ENCODE measurements around the gene KCTD8.

The KCTD8 gene

DNA sequence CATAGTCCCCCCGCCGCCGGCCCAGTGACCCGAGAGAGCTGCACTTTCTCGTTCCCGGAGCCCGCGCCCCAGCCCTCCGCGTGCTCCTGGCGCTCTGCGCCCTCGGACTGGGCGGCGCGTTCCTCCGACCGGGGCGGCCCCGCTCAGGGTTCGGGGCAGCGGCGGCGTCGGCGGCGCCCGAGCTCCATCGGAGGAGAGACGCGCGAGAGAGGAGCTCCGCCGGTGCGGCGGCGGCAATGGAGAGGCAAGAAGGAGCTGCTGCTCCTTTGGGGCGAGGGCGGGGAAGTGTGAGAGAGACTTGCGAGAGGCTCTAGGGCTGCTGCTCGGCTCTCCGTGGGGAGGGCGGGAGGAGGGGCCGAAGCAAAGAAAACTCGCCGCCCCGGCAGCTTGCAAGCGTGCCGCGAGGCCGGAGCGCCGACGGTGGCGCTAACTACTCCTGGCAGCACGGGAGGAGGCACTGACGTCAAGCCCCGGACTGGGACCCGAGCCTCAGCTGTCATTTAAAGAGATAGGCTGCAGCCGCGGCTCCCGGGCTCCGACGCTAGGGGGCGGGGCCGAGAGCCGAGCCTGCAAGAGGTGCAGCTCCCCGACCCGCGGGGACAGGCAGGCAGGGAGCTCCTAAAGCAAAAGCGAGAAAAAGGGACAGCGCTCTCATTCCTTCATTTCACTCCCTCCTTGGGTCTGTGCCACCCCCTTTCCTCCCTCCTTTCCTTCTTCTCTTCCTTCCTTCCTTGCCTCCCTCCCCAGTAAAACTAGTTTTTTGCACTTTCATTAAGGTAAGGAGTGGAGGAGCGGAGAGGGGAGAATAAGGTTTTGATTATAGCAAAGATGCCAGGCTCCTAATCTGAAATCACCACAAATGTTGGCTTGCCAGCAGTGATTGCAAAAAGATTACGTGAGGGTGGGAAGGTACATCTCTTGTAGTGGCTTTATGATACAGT lies at the start of gene KCTD8:
Gene KCTD8, minus strand, starts transcription at position 289 of the 941 bp plus-strand sequence.
- peak; percentile 65 for DNase-seq

DNA sequence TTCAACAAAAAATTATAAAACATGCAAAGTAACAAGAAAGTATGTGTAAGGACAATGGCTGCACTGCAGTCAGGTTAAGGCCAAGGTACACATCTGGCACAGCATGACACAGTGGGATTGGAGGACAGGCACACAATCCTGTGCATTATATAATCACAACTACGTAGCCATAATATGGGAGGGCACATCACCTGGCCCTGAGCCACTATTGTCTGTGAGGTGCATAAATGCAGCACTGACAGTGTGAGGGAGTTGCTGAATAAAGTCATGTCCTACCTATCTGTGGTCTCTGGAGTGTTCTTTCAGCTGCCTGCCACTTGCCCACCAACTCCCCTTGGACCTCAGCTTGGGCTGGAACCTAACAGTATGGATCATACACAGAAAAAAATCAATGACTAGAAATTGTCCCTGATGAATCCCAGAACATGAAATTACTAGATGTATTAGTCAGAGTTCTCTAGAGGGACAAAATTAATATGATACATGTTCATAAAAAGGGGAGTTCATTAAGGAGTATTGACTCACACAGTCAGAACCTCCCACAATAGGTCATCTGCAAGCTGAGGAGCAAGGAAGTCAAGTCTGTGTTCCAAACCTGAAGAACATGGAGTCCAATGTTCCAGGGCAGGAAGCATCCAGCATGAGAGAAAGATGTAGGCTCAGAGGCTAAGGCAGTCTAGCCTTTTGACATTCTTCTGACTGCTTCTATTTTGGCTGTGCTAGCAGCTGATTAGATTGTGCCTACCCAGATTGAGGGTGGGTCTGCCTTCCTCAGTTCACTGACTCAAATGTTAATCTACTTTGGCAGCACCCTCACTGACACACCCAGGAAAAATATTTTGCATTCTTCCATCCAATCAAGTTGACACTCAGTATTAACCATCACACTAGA lies 46.4 kb upstream of the KCTD8 start:
- DNase-seq, result no peak

DNA sequence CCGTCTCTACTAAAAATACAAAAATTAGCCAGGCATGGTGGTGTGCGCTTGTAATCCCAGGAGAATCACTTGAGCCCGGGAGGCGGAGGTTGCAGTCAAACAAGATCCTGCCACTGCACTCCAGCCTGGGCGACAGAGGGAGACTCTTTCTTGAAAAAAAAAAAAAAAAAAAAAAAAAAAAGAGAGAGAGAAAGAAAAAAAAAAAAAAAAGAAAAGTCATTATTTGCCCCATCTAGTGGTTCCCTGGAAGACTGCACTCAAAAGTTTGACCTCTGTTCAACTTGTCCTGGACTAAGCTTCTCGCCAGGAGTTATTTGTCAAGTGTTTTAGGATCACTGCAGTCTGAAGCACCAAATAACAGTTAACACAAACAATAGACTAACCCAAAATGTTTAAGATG lies 45.3 kb upstream of the KCTD8 start:
- no peak for DNase-seq

DNA sequence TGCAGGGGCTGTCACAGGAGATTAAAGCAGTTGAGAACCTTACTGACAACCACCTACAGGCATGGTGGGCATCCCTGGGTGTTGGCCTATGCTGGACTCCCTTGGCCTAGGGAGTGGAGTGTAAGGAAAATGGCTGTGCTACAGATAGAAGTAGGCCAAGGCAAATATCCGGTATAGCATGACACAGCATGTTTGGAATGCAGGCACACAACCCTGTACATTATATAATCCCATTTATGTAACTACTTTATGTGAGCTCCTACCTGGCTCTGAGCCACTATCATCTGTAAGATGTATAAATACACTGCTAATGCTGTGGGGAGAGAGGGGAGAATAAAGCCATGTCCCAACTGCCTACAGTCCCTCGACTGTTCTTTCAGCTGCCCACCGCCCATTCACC lies 38.7 kb upstream of the KCTD8 start:
- DNase-seq, result no peak

DNA sequence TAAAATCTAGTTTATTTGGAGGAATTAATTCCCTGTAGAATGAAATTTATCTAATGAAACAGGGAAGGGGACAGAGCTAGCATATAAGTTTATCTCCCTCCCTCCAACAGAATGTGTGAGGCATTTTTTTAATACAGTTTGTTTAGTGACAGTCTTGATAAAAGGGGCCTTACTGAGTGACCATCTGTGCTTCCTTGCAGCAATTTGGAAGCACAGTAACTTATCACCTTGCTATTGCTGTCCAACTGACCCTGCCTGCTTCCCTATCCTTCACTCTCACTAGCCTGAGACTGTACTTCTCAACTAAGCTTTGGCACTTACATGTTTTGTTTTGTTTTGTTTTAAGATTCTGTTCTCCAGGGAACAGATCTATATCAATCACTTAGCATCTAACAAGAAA lies 31.1 kb upstream of the KCTD8 start:
- DNase-seq, result no peak

DNA sequence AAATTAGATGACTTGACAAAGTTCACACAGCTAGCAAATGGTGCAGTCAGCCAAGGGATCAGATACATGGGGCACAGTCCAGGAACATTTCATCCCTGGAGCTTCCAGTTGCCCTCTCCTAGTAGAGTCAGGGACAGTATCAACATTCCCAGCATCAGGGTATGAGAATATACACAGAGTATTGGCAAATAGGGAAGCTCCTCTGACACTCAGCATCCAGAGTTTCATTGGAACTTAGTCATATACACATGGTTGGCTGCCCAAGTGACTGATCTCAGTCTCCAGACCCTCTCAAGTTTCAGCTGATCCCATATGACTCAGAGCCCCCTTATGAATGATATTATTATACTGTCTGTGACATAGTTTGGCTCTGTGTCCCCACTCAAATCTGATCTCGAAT lies 13.7 kb upstream of the KCTD8 start:
- DNase-seq, result no peak

DNA sequence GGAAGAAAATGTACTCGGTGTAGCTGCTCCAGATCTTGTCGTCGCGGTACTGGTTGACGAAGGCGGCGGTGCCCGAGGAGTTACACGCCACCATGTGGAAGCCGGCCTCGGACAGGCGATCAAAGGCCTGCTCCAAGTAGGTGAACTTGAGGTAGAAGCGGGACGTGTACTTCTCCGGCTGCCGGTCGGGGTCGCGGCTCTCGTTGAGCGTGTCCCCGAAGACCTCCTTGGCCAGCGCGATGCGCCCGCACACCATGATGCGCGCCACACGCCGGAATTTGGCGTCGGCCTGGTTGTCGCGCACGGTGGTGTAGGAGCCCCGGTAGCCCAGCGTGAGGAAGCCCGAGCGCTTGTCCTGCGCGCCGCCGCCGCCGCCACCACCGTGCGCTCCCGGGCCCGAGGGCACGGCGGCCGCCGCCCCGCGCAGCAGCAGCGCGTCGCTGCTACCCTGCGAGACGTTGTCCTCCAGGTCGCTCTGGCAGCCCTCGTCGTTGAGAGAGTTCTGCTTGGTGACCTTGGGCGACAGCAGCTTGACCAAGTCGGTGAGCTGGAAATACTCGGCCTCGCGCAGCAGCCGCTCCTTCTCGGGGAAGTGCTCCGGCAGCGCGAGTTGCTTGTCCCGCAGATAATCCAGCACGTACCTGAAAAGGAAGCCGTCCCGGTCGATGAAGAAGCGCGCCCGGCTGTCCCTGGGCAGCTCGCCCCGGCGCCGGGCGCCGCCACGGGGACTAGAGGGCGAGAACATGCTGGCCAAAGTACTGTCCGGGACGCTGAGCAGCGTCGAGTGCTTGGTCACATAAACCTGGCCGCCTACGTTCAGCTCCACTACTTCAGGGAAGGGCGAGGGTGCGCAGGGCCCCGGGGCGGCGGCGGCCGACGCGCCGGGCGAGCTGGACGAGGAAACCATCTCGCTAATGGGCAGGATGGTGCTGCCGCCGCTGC lies 775 bp downstream of the KCTD8 start:
- peak; percentile 19 for DNase-seq

DNA sequence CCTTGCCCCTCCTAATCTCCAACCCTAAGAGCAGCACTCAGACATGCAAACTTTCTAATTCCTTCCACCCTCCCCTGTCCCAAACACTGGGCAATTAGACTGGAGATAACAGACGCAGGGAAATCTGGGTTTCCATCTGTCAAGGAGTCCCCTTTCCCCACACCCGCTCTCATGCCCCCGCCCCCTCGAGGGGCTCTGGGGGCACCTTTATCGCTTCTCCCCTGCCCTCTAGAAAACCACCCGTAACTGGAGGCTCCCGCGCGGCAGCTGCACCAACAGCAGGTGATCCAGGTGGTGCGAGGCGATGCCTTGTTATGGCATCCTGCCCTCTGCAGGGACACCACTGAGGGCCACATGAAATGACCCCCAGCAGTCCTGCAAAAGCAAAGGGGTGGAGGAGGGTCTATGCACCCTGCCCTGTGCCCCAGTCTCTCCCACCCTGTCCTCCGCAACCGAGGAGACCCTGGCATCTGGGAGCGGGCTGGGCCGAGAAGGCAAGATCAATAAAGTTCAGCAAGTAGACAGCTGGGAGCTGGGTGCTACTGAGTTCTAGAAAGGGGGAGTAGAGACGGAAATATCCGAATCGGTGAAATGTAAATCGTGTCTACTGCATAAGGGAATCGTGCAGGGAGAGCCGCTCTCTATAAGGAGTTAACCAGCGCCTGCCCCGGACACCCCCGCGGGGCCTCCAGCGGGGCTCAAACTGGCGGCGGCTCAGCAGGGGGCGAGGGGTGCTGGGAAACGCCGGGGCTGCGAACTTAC lies 1.6 kb downstream of the KCTD8 start:
- peak; percentile 19 for DNase-seq

DNA sequence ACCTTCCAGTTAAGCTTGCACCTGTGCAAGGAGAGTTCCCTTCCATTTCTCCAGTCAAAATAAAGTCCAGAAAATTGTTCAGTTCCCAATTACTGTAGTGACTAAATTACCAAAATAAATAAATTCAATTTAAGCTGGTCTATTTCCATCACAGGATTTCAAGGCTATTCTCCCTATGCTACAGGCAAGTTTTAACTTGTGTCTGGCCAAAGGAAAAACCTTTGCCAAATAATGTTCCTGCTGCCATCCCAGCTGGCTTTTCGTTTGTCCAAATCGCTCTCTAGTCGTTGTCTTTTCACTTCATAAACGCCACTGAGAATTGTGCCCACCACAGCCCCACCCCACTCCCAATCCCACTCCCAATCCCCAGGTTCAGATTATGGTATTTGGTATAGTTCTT lies 2.4 kb downstream of the KCTD8 start:
- DNase-seq, result no peak

DNA sequence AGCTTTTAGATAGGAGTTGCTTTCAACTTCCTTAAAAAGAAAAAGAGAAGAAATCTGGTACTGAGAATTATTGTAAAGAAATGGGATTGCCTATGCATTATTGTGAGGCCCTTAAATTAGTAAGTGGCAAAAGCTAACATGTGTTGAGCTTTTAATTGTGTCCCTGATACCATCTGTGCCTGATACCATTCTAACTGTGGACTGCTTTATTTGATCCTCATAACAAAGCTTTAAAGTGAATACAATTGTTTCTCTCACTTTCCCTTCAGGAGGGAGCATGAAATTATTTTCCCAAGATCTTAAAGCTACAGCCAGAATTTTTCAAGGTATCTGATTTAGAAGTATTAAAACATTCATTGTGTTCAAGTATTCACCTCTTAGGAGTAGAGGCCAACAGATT lies 9.9 kb downstream of the KCTD8 start:
- DNase-seq, result no peak

DNA sequence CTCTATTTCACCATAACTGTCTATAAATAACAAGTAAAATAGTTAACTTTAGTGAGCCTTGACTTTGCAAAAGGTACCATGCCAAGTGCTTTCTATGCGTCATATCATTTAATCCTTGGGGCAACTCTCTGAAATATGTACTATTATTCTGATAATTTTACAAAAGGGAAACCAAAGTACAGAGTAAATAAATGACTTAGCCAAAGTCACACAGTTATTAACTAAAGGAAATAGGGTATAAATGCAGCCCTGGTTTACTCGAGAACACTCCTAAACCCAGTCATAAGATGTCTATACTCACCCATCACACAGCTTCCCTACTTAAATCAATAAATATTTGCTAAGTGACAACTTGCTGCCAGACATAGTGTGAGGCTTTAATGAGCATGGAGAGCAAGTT lies 14.4 kb downstream of the KCTD8 start:
- no peak for DNase-seq

DNA sequence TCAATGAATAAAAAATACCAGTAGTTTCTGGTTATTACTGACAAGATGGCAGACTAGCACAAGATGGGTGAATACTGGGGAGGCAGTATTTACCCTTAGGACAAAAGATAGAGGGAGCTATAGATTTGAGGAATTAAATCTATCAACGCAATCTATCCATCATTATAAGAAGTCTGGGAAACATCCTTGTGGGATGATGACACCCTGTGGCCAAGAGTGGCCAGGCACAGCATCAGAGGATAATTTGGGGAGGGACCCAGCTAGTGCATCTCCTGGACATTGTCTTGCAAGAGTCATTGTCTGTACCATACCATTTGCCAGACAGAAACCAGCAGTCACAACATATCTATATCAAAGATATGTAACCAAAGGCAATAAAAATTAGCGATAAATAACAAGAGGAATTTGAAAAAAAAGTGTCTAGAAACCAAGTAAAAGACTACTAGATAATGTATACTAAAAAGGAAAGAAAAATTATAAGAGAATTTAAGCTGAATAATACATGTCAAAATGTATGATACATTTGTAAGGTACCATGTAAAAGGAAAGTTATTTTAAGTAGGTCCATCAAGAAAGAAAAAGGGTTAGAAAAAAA lies 22.9 kb downstream of the KCTD8 start:
- no peak for DNase-seq

DNA sequence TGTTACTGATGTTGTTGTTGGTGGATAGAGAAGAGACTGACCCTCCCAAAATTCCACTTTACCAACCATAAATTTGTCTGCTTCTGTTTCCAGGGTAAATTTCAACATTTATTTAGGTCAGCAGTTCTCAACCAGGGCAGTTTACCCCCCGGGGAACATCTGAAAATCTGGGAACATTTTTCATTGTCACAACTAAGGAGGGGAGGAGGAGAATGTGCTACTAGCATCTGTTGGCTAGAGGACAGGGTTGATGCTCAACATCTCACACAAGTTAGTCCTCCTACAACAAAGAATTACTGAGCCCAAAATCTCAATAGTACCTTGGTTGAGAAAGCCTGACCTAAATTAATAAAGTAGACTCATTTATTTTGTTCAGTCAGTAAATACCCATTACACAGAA lies 25.7 kb downstream of the KCTD8 start:
- no peak for DNase-seq

DNA sequence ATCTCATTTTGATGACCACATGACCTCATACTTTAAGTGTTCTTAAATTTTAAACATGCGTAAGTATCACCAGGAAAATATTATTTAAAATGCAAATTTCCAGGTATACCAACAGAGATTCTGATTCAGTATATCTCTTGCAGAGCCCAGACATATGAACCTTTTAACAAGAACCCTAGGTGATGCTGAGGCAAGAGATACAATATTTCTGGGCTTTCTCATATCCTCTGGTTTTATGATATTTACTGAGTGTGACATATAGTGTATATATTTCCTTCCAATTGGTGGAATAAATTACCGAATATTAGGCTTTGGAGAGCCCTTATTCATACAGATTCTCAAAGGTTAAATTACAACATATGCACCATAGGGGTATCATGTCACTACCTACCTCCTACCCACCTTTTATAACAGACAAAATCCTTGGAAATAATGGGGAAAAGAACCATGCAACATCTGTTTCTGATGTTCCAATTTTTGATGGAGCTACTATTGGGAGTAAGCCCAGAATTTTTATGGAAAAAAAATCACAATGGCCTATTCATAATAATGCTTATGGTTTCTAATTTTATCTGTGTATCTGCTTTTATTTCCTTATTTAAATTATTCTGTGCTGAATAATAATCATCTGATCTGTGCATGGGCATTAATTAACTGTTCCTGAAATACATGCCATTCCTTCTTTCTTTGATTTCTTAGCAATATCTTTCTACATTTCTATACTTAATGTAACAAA lies 27.1 kb downstream of the KCTD8 start:
- DNase-seq, result no peak

DNA sequence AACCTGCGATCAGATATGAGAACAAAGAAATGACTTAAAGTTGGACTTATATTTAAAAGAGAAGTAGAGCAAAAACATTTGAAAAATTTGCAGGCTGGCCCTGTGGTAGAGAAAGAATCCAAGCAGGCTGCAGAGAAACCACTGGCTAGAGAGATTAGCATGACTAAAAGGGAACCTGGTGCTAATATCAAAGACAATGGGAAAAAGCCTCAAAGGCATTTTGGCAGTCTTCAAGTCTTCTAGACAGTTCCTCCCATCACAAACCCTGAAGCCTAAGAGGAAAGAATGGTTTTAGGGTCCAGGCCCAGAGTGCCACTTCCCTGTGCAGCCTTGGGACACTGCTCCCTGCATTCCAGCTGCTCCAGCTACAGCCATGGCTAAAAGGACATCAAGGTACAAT lies 33.4 kb downstream of the KCTD8 start:
- no peak for DNase-seq

DNA sequence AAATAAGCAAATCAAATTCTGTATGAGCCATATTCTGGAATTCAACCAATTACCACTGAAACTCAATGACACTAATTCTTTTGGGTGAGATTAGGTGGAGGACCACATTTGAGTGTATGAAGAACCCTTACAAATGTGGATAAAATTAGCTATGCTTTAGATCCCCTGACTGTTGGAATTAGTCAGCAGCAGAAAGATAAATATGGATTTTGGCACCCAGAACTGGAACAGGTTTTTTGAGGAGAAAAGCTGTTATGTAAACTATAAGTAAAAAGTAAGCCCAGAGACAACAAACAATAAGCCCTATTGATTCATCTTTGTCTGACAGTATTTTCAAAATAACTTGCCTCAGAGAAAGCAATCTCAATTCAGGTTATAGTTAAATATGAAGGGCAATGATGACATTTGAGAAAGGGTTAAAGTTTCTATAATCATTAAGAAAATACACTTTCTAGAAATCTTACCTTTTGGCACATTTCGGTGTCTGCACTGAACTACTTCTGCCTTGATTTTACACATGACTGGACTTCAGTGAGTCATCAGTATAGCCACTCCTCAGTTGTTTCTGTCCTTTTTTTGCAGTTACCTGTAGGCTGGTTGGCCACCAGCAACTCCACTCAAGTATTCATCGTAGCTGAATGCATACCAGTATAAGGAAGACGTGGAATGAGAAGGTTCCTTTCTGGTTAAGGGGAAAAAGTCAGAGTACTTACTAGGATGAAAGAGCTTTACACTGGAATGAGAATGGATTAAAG lies 80.0 kb downstream of the KCTD8 start:
- no peak for DNase-seq

DNA sequence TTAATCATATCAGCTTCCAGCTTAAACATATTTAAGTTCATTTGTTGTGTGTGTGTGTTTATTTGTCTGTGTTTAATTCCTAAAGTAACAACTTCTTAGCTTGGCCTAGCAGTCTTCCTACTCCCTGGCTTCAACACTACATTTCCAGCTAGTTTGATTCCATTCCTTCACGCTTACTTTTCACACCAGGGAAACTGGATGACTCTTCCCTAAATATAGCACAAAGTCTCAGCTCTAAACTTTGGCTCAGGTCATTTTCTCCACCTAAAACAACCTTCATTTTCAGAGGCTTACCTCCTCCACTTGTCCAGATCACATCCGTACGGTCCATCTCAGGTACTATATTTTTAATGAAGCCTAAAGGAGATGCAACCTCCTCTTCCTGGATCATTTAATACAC lies 94.4 kb downstream of the KCTD8 start:
- no peak for DNase-seq

DNA sequence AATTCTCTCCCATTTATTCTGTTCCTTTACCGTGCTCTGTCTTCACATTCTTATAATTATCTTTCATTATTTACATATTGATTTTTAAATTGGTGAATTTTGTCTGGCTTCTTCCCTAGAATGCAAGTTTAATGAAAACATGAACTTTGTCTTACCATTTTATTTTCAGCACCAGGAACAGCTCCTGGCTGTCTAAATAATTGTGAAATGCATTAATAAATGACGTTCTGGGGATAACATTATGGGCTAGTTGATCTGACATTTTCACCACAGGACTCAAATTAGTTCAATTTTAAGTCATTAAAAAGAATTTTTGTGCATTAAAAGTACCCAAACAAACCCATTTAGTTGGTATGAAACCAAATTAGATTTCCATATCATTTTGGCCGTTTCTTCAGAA lies 97.5 kb downstream of the KCTD8 start:
- DNase-seq, result no peak

DNA sequence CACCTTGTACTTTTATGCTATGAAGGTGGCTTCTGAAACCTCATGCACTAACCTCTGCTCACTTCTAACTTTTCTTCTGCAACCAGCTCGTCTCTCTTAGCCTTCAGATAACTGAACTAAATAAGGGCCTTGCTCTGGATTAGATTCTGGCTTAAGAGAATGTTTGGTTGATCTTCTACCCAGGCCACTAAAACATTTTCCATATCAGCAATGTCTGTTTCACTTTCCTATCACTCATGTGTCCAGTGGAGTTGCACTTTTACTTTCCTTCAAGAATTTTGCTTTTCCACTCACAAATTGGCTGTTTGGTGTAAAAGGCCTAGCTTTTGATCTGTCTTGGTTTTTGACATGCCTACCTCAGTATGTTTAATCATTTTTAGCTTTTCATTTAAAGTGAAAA lies 105.8 kb downstream of the KCTD8 start:
- DNase-seq, result no peak

DNA sequence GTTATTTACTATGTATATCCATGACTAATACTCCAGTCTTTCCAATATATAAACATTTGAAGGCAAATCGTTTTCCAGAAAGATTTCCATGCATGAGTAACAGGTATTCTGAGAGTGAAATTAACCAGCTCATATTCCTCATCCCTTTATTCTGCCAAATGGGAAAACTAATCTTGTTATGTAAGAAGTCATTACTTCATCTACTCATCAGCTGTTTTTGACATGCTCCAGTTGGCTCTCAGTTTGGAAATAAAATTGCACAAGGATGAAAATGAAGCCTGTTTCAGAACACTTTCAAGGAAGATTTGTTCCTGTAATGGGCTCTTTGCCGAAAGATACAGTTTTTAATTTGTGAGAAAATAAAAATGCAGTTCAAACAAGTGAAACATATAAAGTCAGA lies 121.9 kb downstream of the KCTD8 start:
- DNase-seq, result no peak

Measured in NCI-H510A treated with DMSO at 0.1 percent for 48 hours (cell line).